Cerebellar nuclear complex (tissue), 1 donor: ENCODE results near the gene TMEM178B.

Experiments
- DNase-seq, 2 experiments: peaks; one replicate each; lab custom pipeline; 2025; lab: John Stamatoyannopoulos, UW

TMEM178B gene

GRCh38 chr7:141430455-141431139 is 356.7 kb downstream of the TMEM178B start:
- no peak for DNase-seq

- DNase-seq = no peak
Measured at GRCh38 chr7:141431140-141431479, 357.2 kb downstream of the TMEM178B start.

- no peak for DNase-seq
Measured at GRCh38 chr7:141431711-141432110, 357.8 kb downstream of the TMEM178B start.

- DNase-seq = no peak
Measured at GRCh38 chr7:141433698-141434097, 359.8 kb downstream of the TMEM178B start.

- DNase-seq = no peak
Measured at GRCh38 chr7:141436139-141436538, 362.3 kb downstream of the TMEM178B start.

- no peak for DNase-seq
Measured at GRCh38 chr7:141436575-141437075, 362.8 kb downstream of the TMEM178B start.

GRCh38 chr7:141439164-141439563 is 365.3 kb downstream of the TMEM178B start:
- DNase-seq = no peak

- DNase-seq = no peak
Measured at GRCh38 chr7:141439776-141440175, 365.9 kb downstream of the TMEM178B start.

- no peak for DNase-seq
Measured at GRCh38 chr7:141441837-141442627, 368.2 kb downstream of the TMEM178B start.

- DNase-seq = no peak
Measured at GRCh38 chr7:141442781-141443180, 368.9 kb downstream of the TMEM178B start.

- no peak for DNase-seq
Measured at GRCh38 chr7:141444961-141445360, 371.1 kb downstream of the TMEM178B start.

GRCh38 chr7:141451232-141451631 is 377.4 kb downstream of the TMEM178B start:
- no peak for DNase-seq

- no peak for DNase-seq
Measured at GRCh38 chr7:141452911-141453310, 379.0 kb downstream of the TMEM178B start.

GRCh38 chr7:141454338-141454737 is 380.5 kb downstream of the TMEM178B start:
- DNase-seq = no peak

GRCh38 chr7:141455723-141456122 is 381.9 kb downstream of the TMEM178B start:
- peak in 1 of 2 experiments; percentile 28 for DNase-seq

- DNase-seq = no peak
Measured at GRCh38 chr7:141456298-141456697, 382.4 kb downstream of the TMEM178B start.

- no peak for DNase-seq
Measured at GRCh38 chr7:141456711-141457110, 382.8 kb downstream of the TMEM178B start.

GRCh38 chr7:141460781-141461715 is 387.2 kb downstream of the TMEM178B start:
- DNase-seq = no peak

GRCh38 chr7:141461924-141462323 is 388.1 kb downstream of the TMEM178B start:
- no peak for DNase-seq

- DNase-seq = no peak
Measured at GRCh38 chr7:141462958-141463357, 389.1 kb downstream of the TMEM178B start.

- DNase-seq = no peak
Measured at GRCh38 chr7:141463986-141464385, 390.1 kb downstream of the TMEM178B start.

GRCh38 chr7:141464551-141464950 is 390.7 kb downstream of the TMEM178B start:
- no peak for DNase-seq
